Muscle of arm (tissue), 14 donors: ENCODE data around the gene G3BP2. TPM values are rescaled to one million over a fixed set of nuclear protein-coding genes. Genes with fewer than 3 reads are reported as not detected.
"Not testable (repeated sequence)": the region's sequence is repeated elsewhere in the genome, so short reads cannot be mapped to it uniquely, and the experiment has no call there.

ENCODE experiments used
- DNase-seq: peaks from one replicate; pipeline ENCODE4 v3.0.0-alpha.2; 2013
- long read RNA-seq, 11 donors: transcript quantifications; one replicate each; lab custom pipeline, GENCODE V29; 2026
- polyA plus RNA-seq, 12 donors: library from polyadenylated mRNA; unstranded; fragments of 120-200 nt; gene quantifications; one replicate each; pipeline ENCODE4 v1.2.1, GENCODE V29; 2013; ENCODE audit not compliant: insufficient read length in 12 of 12

Gene G3BP2
- 100 to 1,000 TPM in 11 of 12 donors, not detected in 1; 110 to 230 (median 163) TPM for polyA plus RNA-seq
- long read RNA-seq, donor 1, full-length matches to known transcripts = 21 of 31 reads
- long read RNA-seq, donor 1, partial matches to known transcripts = 10 of 31 reads
- long read RNA-seq, donor 1, other reads (novel, unspliced or antisense) = 0 of 31 reads
- long read RNA-seq, donor 2, full-length matches to known transcripts = 26 of 26 reads
- long read RNA-seq, donor 2, partial matches to known transcripts = 0 of 26 reads
- long read RNA-seq, donor 2, other reads (novel, unspliced or antisense) = 0 of 26 reads
- long read RNA-seq, donor 3, full-length matches to known transcripts = 7 of 173 reads
- long read RNA-seq, donor 3, partial matches to known transcripts = 161 of 173 reads
- long read RNA-seq, donor 3, other reads (novel, unspliced or antisense) = 5 of 173 reads
- long read RNA-seq, donor 4, full-length matches to known transcripts = 8 of 8 reads
- long read RNA-seq, donor 4, partial matches to known transcripts = 0 of 8 reads
- long read RNA-seq, donor 4, other reads (novel, unspliced or antisense) = 0 of 8 reads
- long read RNA-seq, donor 5, full-length matches to known transcripts = 27 of 770 reads
- long read RNA-seq, donor 5, partial matches to known transcripts = 685 of 770 reads
- long read RNA-seq, donor 5, other reads (novel, unspliced or antisense) = 58 of 770 reads
- long read RNA-seq, donor 6, full-length matches to known transcripts = 10 of 202 reads
- long read RNA-seq, donor 6, partial matches to known transcripts = 192 of 202 reads
- long read RNA-seq, donor 6, other reads (novel, unspliced or antisense) = 0 of 202 reads
- long read RNA-seq, donor 7, full-length matches to known transcripts = 10 of 10 reads
- long read RNA-seq, donor 7, partial matches to known transcripts = 0 of 10 reads
- long read RNA-seq, donor 7, other reads (novel, unspliced or antisense) = 0 of 10 reads
- long read RNA-seq, donor 8, full-length matches to known transcripts = 33 of 562 reads
- long read RNA-seq, donor 8, partial matches to known transcripts = 442 of 562 reads
- long read RNA-seq, donor 8, other reads (novel, unspliced or antisense) = 87 of 562 reads
- long read RNA-seq, donor 9, transcript G3BP2-201 (11 exons, 2,609 nt) = major isoform, 9 of 9 reads
- long read RNA-seq, donor 9, partial matches to known transcripts = 0 of 9 reads
- long read RNA-seq, donor 9, other reads (novel, unspliced or antisense) = 0 of 9 reads
- long read RNA-seq, donor 10, full-length matches to known transcripts = 12 of 251 reads
- long read RNA-seq, donor 10, partial matches to known transcripts = 193 of 251 reads
- long read RNA-seq, donor 10, other reads (novel, unspliced or antisense) = 46 of 251 reads
- long read RNA-seq, donor 11, full-length matches to known transcripts = 33 of 38 reads
- long read RNA-seq, donor 11, partial matches to known transcripts = 0 of 38 reads
- long read RNA-seq, donor 11, other reads (novel, unspliced or antisense) = 5 of 38 reads

DNA sequence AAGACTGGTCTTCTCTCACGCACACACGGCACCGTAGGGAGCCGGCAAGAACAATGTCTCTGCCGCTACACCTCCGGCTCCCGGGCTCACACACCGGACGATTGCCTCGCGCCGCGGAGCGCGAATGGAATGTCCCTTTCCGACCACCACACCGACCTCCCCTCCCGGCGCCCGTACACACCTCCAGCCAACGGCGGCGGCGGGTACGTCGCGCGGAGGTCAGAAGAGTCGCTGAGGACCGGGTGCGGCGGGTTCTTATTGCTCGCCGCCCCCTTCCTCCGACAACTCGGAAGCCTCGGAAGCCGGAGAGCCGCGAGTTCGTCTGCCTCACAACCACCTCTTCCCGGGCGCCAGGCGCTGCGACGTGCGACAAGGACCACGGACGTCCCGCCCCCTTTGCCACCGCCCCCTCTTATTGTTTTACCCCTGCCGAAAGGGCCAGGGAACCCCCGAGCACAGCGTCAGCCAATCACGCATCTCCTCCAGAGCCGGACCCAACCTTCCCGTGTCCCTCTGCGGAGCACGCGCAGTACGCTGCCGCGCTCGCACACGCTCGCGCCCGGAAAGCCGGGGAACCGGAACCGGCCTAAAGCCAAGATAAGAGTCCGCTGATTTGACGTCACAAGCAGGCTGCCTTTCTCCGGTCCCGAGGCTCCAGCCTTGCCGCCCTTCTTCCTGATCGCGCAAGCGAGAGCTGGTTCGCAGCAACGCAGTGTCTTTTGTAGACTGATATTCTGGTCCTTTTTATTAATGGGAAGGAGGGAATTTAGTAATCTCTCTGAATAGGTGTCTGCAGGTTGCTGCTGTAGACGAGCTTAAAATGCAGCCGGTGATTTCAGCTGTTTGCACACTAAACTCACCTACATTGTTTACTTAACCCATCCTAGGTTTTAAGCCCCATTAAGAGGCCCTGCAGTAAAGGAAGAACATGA lies at the start of gene G3BP2:
TSS of gene G3BP2 (minus strand) at position 385 of the 932 bp plus-strand sequence. CDS start 11,386 bp downstream, outside the sequence.
- DNase-seq = peak; percentile 98

DNA sequence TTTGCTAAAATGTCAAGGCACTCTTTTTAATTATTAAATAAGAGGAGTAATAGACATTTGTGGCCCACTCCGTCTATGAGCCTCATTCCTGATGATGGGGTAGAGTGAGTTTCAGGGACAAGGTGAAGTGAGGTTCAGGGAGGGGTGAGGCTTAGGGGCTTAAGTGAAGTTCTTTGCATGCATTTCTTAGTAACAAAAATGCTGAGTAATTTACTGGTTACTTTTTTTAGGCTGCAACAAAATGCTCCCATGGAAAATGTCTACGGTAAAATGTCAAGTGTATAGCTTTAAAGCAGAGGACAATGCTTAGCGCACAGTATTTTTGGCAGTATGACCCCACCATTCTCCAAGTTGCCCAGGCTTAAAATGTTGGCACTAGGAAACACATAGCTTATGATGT lies 49.2 kb upstream of the G3BP2 start:
- DNase-seq = no peak

- DNase-seq = no peak
Measured at GRCh38 chr4:75718529-75718928, 45.3 kb upstream of the G3BP2 start.

GRCh38 chr4:75717408-75717807 lies 44.2 kb upstream of the G3BP2 start:
- no peak for DNase-seq

DNA sequence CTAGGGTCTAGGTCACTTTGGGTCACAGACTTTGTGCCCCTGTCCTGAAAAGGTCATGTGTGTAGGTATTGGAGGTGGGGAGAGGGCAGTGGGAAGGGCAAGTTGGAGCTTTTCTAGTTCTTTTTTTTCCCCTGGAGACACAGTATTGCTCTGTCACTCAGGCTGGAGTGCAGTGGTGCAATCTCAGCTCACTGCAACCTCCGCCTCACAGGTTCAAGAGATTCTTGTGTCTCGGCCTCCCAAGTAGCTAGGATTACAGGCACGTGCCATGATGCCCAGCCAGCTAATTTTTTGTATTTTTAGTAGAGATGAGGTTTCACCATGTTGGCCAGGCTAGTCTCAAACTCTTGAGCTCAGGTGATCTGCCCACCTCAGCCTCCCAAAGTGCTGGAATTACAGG lies 42.8 kb upstream of the G3BP2 start:
- DNase-seq = not testable (repeated sequence)

DNA sequence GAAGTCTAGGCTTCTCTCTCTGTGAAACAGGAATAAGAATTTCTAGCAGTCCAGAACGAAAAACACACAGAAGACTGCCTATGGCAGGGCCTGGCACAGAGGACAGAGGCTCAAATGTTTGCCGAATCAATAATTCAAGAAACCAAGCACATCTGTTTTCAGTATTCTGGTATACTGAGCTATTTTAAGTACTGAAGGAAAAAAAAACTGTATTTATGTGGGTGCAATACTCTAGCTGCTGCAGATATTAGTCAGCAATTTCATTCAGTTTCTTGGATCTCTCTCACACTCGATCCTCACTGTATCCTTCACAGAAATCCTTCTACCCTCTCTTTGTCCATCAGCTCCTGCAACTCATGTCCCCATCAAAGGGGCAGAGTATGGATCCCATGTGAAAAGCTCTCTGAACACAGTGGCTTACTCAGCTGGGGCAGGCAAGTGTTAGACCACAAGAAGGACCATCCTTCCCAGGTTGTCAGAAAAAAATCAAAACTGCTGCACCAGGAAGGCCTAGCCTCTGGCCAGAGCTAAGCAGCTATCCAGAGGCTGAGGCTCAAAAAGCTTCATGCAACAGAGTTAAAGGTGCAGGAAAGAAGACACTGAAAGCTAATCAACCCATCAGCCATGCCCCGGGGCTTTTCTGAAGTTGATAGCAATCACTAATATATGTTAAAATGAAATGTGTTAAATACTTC lies 42.0 kb upstream of the G3BP2 start:
- DNase-seq = no peak

GRCh38 chr4:75714704-75715103 lies 41.5 kb upstream of the G3BP2 start:
- no peak for DNase-seq

DNA sequence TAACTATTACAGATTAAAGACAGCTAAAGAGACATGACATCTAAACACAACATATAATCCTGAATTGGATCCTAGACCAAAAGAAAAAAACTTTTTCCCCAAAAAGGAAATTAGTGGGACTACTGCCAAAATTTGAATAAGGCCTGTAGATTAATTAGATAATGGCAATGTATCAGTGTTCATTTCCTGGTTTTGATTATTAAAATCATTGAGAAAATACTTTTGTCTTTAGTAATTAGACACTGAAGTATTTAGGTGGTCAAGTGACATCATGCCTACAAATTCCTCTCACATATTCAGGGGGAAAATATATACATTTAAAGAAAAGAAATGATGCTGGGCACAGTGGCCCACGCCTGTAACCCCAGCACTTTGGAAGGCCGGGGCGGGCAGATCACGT lies 40.8 kb upstream of the G3BP2 start:
- DNase-seq = no peak

- DNase-seq = no peak
Measured at GRCh38 chr4:75710246-75710645, 37.0 kb upstream of the G3BP2 start.

GRCh38 chr4:75708218-75708691 lies 35.0 kb upstream of the G3BP2 start:
- no peak for DNase-seq

DNA sequence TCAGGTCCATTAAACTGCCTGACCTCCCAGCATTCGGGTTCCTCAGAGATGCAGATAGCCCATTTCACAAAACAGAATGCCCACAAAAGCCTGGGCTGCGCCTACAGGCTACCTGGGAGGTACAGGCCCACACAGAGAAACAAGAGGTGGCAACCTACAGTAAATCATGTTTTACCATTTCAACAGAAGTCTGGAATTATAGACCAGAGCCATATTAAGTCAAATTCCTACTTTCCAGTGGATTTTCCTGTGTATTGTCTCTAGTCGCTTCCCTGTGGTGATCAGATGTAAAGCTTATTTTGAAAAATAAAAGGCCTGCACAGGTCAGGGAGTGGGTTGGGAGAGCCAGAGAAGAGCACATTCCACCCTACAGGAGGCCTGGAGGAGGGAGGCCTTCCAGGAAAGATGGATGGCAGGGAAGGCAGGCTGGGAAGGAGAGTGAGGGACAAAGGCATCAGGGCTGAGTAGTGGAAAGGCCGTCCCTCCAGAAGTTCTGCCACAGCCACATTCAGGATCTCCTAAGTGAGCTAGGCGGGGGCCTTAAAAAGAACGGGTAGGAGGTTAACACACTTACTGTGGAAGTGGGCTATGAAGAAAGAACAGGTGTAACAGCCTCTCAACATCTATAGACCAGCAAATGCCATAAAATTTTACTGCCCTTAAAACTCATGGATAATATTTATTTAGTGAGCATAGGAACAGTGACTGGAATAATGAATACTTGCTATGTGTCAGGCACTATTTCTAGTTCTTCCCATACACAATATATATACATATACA lies 32.2 kb upstream of the G3BP2 start:
- DNase-seq = no peak

DNA sequence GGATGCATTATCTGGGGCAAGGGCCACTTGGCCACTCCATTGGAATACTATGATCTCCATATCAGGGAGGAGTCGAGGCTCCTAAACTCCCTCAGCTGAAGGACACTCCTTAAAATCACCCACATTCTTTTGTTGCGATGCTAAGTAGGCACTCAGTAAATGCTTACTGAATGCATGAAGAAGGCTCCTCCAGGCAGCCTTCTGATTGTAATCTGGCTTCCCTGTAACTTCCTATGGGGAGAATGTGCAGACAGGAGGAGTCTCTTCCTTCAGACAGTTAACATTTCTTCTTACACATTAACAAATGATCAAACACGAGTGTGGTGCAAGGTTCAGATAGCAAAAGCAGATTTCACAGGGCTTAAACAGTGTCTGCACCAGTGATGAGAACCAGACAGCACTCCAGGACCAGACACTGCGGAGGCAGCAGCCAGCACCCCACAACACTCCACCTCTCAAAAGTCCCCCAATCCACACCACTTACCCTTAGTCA lies 29.8 kb upstream of the G3BP2 start:
- DNase-seq = no peak

GRCh38 chr4:75699299-75699698 lies 26.1 kb upstream of the G3BP2 start:
- no peak for DNase-seq

DNA sequence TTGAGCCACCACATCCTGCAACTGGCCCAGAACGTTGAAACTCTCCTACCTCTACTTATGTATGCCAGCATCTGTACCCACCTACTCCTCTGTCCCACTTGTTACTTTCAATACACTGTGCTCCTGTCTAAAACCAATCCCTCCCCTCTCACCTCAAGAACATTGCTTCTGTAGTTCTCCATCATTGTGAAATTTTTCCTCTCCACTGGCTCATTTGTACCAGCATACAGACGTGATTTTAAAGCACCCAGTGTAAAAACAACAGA lies 25.7 kb upstream of the G3BP2 start:
- no peak for DNase-seq

GRCh38 chr4:75698162-75698962 lies 25.2 kb upstream of the G3BP2 start:
- no peak for DNase-seq

DNA sequence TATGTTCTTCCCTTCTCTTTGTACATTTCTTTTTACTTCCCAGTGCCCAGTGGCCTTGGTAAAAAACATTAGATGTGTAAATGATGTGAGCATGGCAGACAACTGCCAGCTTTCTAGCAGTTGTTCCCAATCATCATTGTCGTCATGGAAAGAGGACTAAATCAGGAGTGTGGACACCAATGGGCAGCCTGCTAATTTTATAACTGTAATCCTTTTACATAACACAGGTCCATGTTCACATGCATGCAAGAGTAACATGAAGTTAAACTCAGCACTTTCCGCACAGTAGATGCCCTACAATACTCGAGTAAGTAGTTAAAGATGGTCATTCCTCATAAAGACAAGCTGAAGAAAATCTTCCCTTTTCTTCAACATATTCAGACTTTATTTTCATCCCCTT lies 23.4 kb upstream of the G3BP2 start:
- DNase-seq = no peak

DNA sequence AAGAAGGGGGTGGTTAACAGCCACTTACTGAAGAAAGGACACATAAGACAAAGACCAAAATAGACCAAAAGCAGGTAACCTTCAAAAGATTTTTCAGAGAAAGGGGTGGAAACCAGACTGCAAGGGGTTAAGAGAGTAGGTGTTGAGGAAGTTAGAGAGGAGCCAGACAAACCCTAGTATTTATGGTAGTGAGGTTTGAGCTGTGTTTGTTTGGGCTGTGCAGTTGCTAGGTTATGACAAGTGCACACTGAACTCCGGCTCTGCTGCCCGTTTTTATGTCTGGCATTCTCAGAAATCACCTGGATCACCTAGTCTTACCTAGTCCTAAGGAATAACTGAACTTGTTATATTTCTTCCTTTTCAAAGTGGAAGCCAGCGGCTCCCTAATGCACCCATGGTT lies 22.9 kb upstream of the G3BP2 start:
- DNase-seq = no peak

- DNase-seq = not testable (repeated sequence)
Measured at GRCh38 chr4:75692066-75692465, 18.9 kb upstream of the G3BP2 start.
